Right renal pelvis (tissue), 4 donors: Measurements from ENCODE around the gene MYO3B. TPM values are rescaled to one million over a fixed set of nuclear protein-coding genes. Genes with fewer than 3 reads are reported as not detected.
"Not testable (repeated sequence)": the region's sequence is repeated elsewhere in the genome, so short reads cannot be mapped to it uniquely, and the experiment has no call there.

Experiments
- DNase-seq, 4 donors: peaks; one replicate each; pipeline ENCODE4 v3.0.0-alpha.2; 2013; ENCODE audit warnings: low read depth in 4 of 4, low spot score in 3 of 4, missing footprints in 1 of 4
- polyA plus RNA-seq, 4 donors: library from polyadenylated mRNA; unstranded; fragments of 120-200 nt; gene quantifications; one replicate each; pipeline ENCODE4 v1.2.1, GENCODE V29; 2013; ENCODE audit not compliant: insufficient read length in 4 of 4

Gene MYO3B
- polyA plus RNA-seq, 4 donors = 7.7 to 9.5 (median 8.4) TPM

- no peak for DNase-seq
Measured at GRCh38 chr2:170525566-170525900, 347.6 kb downstream of the MYO3B start.

DNA sequence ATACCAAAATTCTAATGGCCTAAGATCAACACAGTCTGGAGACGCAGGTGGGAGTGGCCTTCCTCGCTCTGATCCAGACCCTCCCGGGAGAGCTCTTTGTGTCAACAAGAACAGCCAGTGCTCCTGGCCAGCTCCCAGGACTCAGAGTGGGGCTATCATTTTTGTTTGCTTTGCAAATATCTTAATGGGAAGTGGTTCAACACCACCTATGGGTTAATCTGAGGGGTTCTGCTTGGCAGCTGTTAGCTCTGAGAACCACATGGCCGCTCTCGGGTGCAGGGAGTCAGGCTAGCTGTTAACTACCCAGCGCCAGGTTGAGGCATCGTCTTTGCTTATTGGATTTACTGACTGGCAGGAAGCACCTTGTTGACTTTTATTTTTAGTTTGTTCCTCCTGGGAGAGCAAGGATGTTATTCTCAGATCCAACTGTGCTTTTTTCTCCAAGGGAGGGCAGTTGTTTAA lies 352.4 kb downstream of the MYO3B start:
- DNase-seq = peak in 3 of 4 donors; percentile 16 to 28 (median 27)

GRCh38 chr2:170530803-170531564 lies 353.0 kb downstream of the MYO3B start:
- DNase-seq = no peak

GRCh38 chr2:170531876-170532275 lies 353.9 kb downstream of the MYO3B start:
- DNase-seq = no peak

GRCh38 chr2:170533156-170533555 lies 355.2 kb downstream of the MYO3B start:
- no peak for DNase-seq

GRCh38 chr2:170535552-170535951 lies 357.6 kb downstream of the MYO3B start:
- DNase-seq = no peak

DNA sequence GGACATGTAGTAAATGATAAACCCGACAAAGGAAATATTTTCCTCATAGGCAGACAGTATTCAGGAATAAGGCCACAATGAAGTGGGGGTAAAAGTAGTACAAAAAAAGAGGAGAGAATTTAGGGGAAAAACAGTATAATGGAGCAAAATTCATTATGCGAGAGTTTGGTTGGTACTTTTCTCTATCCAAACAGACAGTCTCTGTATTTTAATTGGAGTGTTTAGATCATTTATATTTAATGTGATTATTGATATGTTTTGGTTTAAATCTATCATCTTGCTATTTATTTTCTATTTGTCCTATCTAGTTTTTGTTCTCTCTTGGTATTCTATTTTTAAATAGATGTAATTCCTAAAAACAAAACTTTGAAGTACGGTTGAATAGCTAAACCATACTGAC lies 366.9 kb downstream of the MYO3B start:
- DNase-seq = no peak

GRCh38 chr2:170548304-170548703 lies 370.4 kb downstream of the MYO3B start:
- no peak for DNase-seq

DNA sequence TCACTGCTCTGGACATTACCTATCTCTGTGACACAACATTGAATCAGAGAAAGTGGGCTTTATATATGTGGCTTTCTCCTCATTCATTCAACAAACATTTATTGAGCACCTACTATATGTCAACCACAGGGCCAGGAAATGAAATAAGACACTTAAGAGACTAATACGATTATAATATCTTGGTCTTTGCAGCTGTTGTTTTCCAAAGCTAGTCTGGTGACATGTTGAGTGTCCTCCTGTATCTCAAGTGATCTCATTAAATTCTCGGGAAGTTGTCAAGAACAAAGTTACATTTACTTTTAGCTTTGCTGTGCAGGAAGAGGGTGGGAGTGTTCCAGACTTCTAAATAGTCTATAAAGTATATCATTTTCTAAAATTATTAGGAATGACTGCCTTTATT lies 372.6 kb downstream of the MYO3B start:
- DNase-seq = no peak

GRCh38 chr2:170551899-170552298 lies 374.0 kb downstream of the MYO3B start:
- not testable (repeated sequence) for DNase-seq

DNA sequence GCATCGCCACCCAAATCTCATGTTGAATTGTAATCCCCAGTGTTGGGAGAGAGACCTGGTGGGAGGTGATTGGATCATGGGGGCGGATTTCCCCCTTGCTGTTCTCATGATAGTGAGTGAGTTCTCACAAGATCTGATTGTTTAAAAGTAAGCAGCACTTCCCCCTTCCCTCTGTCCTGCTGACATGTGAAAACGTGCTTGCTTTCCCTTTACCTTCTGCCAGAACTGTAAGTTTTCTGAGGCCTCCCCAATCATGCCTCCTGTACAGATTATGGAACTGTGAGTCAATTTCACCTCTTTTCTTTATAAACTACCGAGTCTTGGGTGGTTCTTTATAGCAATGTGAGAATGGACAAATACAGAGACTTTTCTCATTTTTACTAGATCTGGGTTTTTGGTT lies 375.8 kb downstream of the MYO3B start:
- no peak for DNase-seq

- DNase-seq = no peak
Measured at GRCh38 chr2:170554278-170554955, 376.5 kb downstream of the MYO3B start.

- no peak for DNase-seq
Measured at GRCh38 chr2:170562928-170563327, 385.0 kb downstream of the MYO3B start.

DNA sequence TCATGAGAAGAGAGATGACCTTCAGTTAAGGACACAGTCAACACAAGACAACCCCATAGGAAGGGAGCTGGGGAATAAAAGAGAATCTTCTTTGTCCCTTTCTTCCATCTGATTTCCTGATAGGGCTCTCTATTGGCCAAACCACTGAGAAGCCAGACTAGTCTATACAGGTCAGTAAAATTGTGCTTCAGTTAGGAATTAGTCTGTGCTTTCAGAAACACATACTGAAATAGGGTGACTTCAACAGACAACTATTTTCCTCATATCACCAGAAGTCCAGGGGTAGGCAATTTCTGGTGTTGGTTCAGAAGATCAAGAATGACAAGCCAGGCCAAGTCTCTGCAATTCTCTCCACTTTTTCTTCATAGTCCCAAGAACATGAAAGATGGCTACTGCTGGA lies 385.5 kb downstream of the MYO3B start:
- no peak for DNase-seq

GRCh38 chr2:170566138-170566537 lies 388.2 kb downstream of the MYO3B start:
- no peak for DNase-seq

GRCh38 chr2:170567429-170567828 lies 389.5 kb downstream of the MYO3B start:
- DNase-seq = no peak

DNA sequence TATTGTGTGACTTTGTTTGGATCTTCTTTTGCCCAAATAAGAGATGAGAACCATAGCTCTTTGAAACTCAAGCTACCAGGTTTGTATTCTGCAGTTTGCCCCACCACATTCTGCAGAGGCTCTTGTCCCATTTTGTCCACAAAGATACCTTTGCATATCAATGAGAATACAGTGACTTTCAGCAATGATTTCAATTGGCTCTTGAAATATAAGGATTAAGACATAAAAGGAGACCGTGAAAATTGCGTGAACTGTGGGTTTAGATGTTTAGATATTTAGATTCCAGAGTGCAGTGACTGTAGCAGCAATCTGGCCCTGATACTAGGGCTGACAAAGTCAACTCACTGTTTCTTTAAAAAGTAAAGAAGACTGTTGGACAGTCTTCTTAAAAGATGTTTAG lies 390.6 kb downstream of the MYO3B start:
- DNase-seq = no peak

DNA sequence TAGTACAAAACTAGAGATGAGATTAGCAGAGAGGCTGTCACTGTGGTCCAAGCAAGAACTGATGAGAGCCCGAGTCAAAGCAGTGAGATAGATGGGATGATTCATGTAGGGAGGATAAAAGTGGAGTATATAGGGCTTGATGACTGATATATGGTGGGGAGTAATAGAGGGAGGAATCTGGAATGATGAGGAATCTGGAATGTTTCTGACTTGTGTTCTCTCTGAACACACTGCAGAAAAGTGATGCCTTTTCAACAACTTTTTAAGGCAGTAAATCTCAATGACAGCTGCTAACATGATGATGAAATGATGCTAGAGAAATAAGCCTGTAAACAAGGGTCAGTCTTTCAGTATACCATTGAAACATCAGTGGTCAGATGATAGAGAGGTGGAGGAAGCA lies 393.7 kb downstream of the MYO3B start:
- no peak for DNase-seq

DNA sequence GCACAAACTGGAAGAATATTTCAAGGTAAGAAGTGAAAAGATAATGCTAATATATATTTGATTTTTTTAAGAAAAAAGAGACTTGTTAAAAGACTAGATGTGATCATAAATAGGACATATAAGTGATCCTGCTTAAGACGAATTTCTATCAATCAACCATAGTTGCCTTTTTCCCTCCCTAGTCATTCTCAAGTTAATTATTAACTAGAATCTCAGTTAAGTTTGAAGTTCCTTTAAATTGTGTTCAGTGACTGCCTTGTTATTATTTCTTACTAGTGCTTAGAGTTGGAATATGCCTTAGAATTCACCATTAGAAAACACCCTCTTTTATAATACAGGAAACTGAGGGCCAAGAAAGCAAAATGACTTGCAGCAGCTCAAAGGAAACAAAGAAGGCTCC lies 395.7 kb downstream of the MYO3B start:
- DNase-seq = peak in 1 of 4 donors; percentile 8

DNA sequence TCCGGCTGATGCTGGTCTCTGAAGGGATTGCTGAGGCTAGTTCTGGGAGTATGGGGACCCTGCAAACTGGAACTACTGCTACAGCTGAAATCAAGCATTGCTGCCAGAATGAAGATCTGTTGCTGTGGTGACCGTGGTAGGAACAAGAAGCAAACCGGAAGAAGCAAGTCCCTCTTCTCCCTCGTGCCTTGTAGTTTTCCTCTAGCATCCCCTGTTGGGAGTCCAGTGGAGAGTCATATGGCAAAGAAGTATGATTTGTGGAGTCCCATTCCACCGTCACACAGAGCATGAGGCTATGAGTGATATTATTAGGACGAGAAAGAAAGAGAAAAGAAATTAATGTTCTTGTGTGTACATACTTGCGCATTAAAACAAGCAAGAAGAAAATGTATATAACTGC lies 398.3 kb downstream of the MYO3B start:
- no peak for DNase-seq

GRCh38 chr2:170577356-170577755 lies 399.4 kb downstream of the MYO3B start:
- DNase-seq = no peak

DNA sequence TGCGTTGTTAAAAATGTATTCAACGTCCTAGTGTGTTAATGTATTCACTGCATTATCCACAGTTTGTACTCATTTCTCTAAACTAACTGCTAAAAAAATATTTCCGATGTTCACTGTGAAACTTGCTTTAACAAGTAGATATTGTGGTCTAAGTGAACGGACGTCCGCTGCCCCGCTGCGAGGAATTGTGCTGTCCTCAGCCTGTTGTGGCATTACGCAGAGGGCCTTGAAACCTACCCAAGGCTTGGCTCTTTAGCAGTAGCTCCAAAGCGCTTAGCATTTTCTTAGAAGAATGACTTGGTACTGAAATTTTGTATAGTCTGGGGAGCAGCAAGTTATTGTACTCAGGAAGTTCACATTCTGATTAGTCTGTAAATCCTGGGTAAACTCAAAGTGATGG lies 400.7 kb downstream of the MYO3B start:
- DNase-seq = no peak
